ENCODE data around the gene SKI. TPM values are rescaled to one million over a fixed set of nuclear protein-coding genes. Genes with fewer than 3 reads are reported as not detected.

Gene SKI
- total and polyA plus RNA-seq, 2 of the 8 experiments (the other 6 are each of a cell fraction or from before 2014, with no cell fraction given): 8.3 to 87.6 TPM

DNA sequence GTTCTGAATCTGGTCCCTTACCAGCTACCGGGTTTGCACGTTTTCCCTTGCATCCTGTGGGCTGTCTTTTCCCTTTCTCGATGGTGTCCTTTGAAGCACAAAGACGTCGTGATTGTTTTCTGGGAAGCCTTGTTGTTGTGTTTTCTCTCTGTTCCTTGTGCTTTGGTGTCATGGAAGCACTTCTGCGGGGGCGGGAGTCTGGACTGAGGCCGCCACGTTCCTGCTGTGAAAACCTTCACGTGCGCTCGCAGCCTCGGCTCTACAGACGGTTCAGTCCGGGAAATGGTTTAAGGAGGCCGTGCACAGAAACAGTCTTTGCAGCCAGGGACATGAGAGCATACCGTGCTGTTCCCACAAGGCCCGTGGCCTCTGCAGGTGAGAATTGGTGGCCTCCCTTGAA, 68.5 kb downstream of the SKI start:
- no peak overlapping the region for H4K5ac ChIP-seq (ENCODE audit: insufficient read length, low read depth, low read length)
- peaks cover 0 to 2% (median 0%) of the 10 kb centered on the region in 4 experiments; a peak in 2 of 8 replicates for H3K36me3 ChIP-seq (ENCODE audit: control insufficient read depth in 2 of 4, insufficient read depth in 4 of 4, low read length in 3 of 4)
- no peak overlapping the region for H4K91ac ChIP-seq (replicated peaks; ENCODE audit: insufficient read length, low read length)
- peak overlapping the region; percentile 68; the same call in 1 of the 2 replicates for H2BK5ac ChIP-seq (ENCODE audit: low read depth, low read length)
- H3K23me2 ChIP-seq (ENCODE audit: low read depth, low read length): no peaks in the 10 kb centered on the region
- peak overlapping the region; percentile 11; the same call in 1 of the 2 replicates for H4K8ac ChIP-seq (ENCODE audit: extremely low read depth, insufficient read depth, low read length)
- H3K4me3 ChIP-seq (ENCODE audit: extremely low read depth in 1 of 4, insufficient read depth in 2 of 4, low read depth in 3 of 4, low read length in 4 of 4): no peak overlapping the region
- no peak overlapping the region for H2BK120ac ChIP-seq (replicated peaks; ENCODE audit: low read depth, low read length)
- no peak for FAIRE-seq
- no peak overlapping the region for H2AK5ac ChIP-seq (ENCODE audit: low read depth, low read length)
- no peak overlapping the region for H3K18ac ChIP-seq (ENCODE audit: extremely low read depth, low read length)
- H3K27ac ChIP-seq (ENCODE audit: low read depth, low read length): no peak overlapping the region
- no peak overlapping the region for H3K23ac ChIP-seq (ENCODE audit: insufficient read length)
- H3K4me1 ChIP-seq (replicated peaks in 1 of 4; ENCODE audit: control insufficient read depth in 3 of 4, insufficient read depth in 4 of 4, low read length in 3 of 4): peaks cover 0 to 5% (median 2%) of the 10 kb centered on the region in 4 experiments; a peak in 4 of 7 replicates
- no peaks in the 10 kb centered on the region for H3K9me3 ChIP-seq (ENCODE audit: insufficient read depth in 2 of 2, low read depth in 1 of 2, low read length in 1 of 2)
- peaks cover 34 to 54% of the 10 kb centered on the region in 2 experiments for H4K20me1 ChIP-seq (replicated peaks in 1 of 2; ENCODE audit: control insufficient read depth in 1 of 2, insufficient read depth in 2 of 2, low read length in 2 of 2)
- H3K79me1 ChIP-seq (ENCODE audit: low read depth, low read length): peaks cover 44% of the 10 kb centered on the region
- peaks cover 14 to 100% of the 10 kb centered on the region in 2 experiments; a peak in 3 of 4 replicates for H3K79me2 ChIP-seq (ENCODE audit: control insufficient read depth in 1 of 2, insufficient read depth in 2 of 2, low read length in 2 of 2)
- no peak overlapping the region for H3K4ac ChIP-seq (replicated peaks; ENCODE audit: insufficient read length, low read depth, low read length)
- H3K14ac ChIP-seq (ENCODE audit: insufficient read length): no peak overlapping the region
- no peak overlapping the region for H2AFZ ChIP-seq (ENCODE audit: low read length)
- POLR2A ChIA-PET (ENCODE audit: partially characterized antibody): no interaction called here
- no peak overlapping the region for H2BK20ac ChIP-seq (ENCODE audit: low read length)
- H3K9ac ChIP-seq (replicated peaks in 1 of 4; ENCODE audit: extremely low read depth in 1 of 4, low read depth in 3 of 4, low read length in 3 of 4): no peak overlapping the region
- no peak overlapping the region for H3K56ac ChIP-seq (replicated peaks; ENCODE audit: insufficient read length, low read depth, low read length)
- H3K27me3 ChIP-seq (replicated peaks in 1 of 4; ENCODE audit: control insufficient read depth in 3 of 4, extremely low read depth in 1 of 4, insufficient read depth in 3 of 4, low read length in 3 of 4): no peaks in the 10 kb centered on the region
- H2BK15ac ChIP-seq (ENCODE audit: low read length): no peak overlapping the region
- no peak overlapping the region for H2BK12ac ChIP-seq (ENCODE audit: low read depth, low read length)
- no peak overlapping the region for H3K4me2 ChIP-seq (ENCODE audit: insufficient read depth in 1 of 2, low read depth in 2 of 2, low read length in 2 of 2)
- 96% methylated on average over 17 of the region's 18 CpGs; no CpG with 5 or more reads in 1 of the 2 experiments for WGBS, 2 experiments (ENCODE audit: extremely low coverage in 1 of 2, insufficient coverage in 1 of 2, insufficient read length in 1 of 2, insufficient replicate concordance in 2 of 2, low coverage in 1 of 2, low lambda C conversion rate in 2 of 2, missing lambda C conversion rate in 1 of 2)
- CTCF ChIA-PET (ENCODE audit: partially characterized antibody): interaction anchor here (0.9 to 1.3 kb wide), 2 partner anchors 10 to 56 kb away, joined by 3 to 4 read pairs; no protein-coding TSS in a partner anchor
- no peak for DNase-seq (ENCODE audit: low read depth in 1 of 2, low spot score in 2 of 2)
- TF ChIP-seq, protein P1, sequence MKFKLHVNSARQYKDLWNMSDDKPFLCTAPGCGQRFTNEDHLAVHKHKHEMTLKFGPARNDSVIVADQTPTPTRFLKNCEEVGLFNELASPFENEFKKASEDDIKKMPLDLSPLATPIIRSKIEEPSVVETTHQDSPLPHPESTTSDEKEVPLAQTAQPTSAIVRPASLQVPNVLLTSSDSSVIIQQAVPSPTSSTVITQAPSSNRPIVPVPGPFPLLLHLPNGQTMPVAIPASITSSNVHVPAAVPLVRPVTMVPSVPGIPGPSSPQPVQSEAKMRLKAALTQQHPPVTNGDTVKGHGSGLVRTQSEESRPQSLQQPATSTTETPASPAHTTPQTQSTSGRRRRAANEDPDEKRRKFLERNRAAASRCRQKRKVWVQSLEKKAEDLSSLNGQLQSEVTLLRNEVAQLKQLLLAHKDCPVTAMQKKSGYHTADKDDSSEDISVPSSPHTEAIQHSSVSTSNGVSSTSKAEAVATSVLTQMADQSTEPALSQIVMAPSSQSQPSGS (IDR thresholded peaks at IDR 0.05; ENCODE audit: low read length): no peak
- no peak for TF ChIP-seq SP1 (IDR thresholded peaks at IDR 0.05; ENCODE audit: low read depth, low read length)
- TF ChIP-seq SUZ12 (IDR thresholded peaks at IDR 0.05; ENCODE audit: low read length): no peak
- TF ChIP-seq TBP (IDR thresholded peaks at IDR 0.05; ENCODE audit: low read depth, low read length): no peak
- TF ChIP-seq, protein P2, sequence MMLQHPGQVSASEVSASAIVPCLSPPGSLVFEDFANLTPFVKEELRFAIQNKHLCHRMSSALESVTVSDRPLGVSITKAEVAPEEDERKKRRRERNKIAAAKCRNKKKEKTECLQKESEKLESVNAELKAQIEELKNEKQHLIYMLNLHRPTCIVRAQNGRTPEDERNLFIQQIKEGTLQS (IDR thresholded peaks at IDR 0.05; ENCODE audit: insufficient read depth, low read depth, low read length): no peak

Data from H1 (cell line).